IPS-15b (cell line): ENCODE data around the gene RRP8.

Experiments used
- H3K27me3 ChIP-seq: one replicate; pipeline ENCODE4 v1.6.1; 2013; ENCODE audit warnings: low read length; ENCODE audit not compliant: control insufficient read depth, insufficient read depth
- H3K36me3 ChIP-seq: one replicate; pipeline ENCODE4 v1.6.1; 2013; ENCODE audit warnings: low read length; ENCODE audit not compliant: control insufficient read depth, insufficient read depth
- H3K4me1 ChIP-seq: one replicate; pipeline ENCODE4 v1.6.1; 2013; ENCODE audit warnings: mild to moderate bottlenecking, low read length; ENCODE audit not compliant: control insufficient read depth, insufficient read depth
- H3K4me3 ChIP-seq: one replicate; pipeline ENCODE4 v1.5.1; 2013; ENCODE audit warnings: low read depth, low read length
- H3K9ac ChIP-seq: one replicate; pipeline ENCODE4 v1.6.1; 2013; ENCODE audit warnings: low read depth, mild to moderate bottlenecking, low read length
- H3K9me3 ChIP-seq: one replicate; pipeline ENCODE4 v1.6.1; 2013; ENCODE audit warnings: mild to moderate bottlenecking, low read length; ENCODE audit not compliant: control insufficient read depth, insufficient read depth

The RRP8 gene

GRCh38 chr11:6557063-6557462, 46.4 kb downstream of the RRP8 start:
- H3K36me3 ChIP-seq = no peaks in the 10 kb centered on the region
- H3K27me3 ChIP-seq = no peaks in the 10 kb centered on the region
- H3K9ac ChIP-seq = no peak overlapping the region
- H3K9me3 ChIP-seq = no peaks in the 10 kb centered on the region
- H3K4me1 ChIP-seq = no peaks in the 10 kb centered on the region
- no peak overlapping the region for H3K4me3 ChIP-seq

- Histone ChIP-seq H3K9ac (no peak overlapping the region), H3K4me3 (no peak overlapping the region), H3K36me3 (no peaks in the 10 kb centered on the region), H3K4me1 (no peaks in the 10 kb centered on the region), H3K9me3 (no peaks in the 10 kb centered on the region), H3K27me3 (no peaks in the 10 kb centered on the region)
Measured at GRCh38 chr11:6556139-6556949, 47.1 kb downstream of the RRP8 start.

- H3K9ac ChIP-seq = no peak overlapping the region
- H3K27me3 ChIP-seq = no peaks in the 10 kb centered on the region
- no peak overlapping the region for H3K4me3 ChIP-seq
- no peaks in the 10 kb centered on the region for H3K9me3 ChIP-seq
- no peaks in the 10 kb centered on the region for H3K4me1 ChIP-seq
- H3K36me3 ChIP-seq = no peaks in the 10 kb centered on the region
Measured at GRCh38 chr11:6554828-6555706, 48.3 kb downstream of the RRP8 start.

- Histone ChIP-seq H3K27me3 (no peaks in the 10 kb centered on the region), H3K9me3 (no peaks in the 10 kb centered on the region), H3K9ac (no peak overlapping the region), H3K4me3 (no peak overlapping the region), H3K36me3 (no peaks in the 10 kb centered on the region), H3K4me1 (no peaks in the 10 kb centered on the region)
Measured at GRCh38 chr11:6553634-6554033, 49.8 kb downstream of the RRP8 start.

GRCh38 chr11:6548641-6549040, 54.8 kb downstream of the RRP8 start:
- Histone ChIP-seq H3K9me3 (no peaks in the 10 kb centered on the region), H3K27me3 (no peaks in the 10 kb centered on the region), H3K36me3 (no peaks in the 10 kb centered on the region)

GRCh38 chr11:6548121-6548520, 55.3 kb downstream of the RRP8 start:
- H3K36me3 ChIP-seq = no peaks in the 10 kb centered on the region
- no peaks in the 10 kb centered on the region for H3K4me1 ChIP-seq
- no peaks in the 10 kb centered on the region for H3K27me3 ChIP-seq
- no peak overlapping the region for H3K4me3 ChIP-seq
- H3K9me3 ChIP-seq = no peaks in the 10 kb centered on the region
- H3K9ac ChIP-seq = no peak overlapping the region

More at GRCh38 chr11:6548641-6549040, 54.8 kb downstream of the RRP8 start:
- Histone ChIP-seq H3K4me3 (no peak overlapping the region), H3K9ac (no peak overlapping the region), H3K4me1 (no peaks in the 10 kb centered on the region)

- Histone ChIP-seq H3K27me3 (no peaks in the 10 kb centered on the region), H3K4me3 (no peak overlapping the region), H3K4me1 (no peaks in the 10 kb centered on the region), H3K9ac (no peak overlapping the region), H3K9me3 (no peaks in the 10 kb centered on the region), H3K36me3 (no peaks in the 10 kb centered on the region)
Measured at GRCh38 chr11:6547177-6547576, 56.2 kb downstream of the RRP8 start.

GRCh38 chr11:6546735-6547134, 56.7 kb downstream of the RRP8 start:
- Histone ChIP-seq H3K9ac (no peak overlapping the region), H3K4me3 (no peak overlapping the region), H3K36me3 (no peaks in the 10 kb centered on the region), H3K4me1 (no peaks in the 10 kb centered on the region), H3K9me3 (no peaks in the 10 kb centered on the region), H3K27me3 (no peaks in the 10 kb centered on the region)

GRCh38 chr11:6545917-6546605, 57.4 kb downstream of the RRP8 start:
- H3K9ac ChIP-seq = no peak overlapping the region
- H3K36me3 ChIP-seq = no peaks in the 10 kb centered on the region
- no peaks in the 10 kb centered on the region for H3K4me1 ChIP-seq
- H3K4me3 ChIP-seq = no peak overlapping the region
- no peaks in the 10 kb centered on the region for H3K27me3 ChIP-seq
- H3K9me3 ChIP-seq = no peaks in the 10 kb centered on the region
